IPS DF 6.9 (cell line): ENCODE data around the gene UHRF1.

Source experiments
- DNase-seq: peaks from one replicate; pipeline ENCODE4 v3.0.0-alpha.2; 2013; ENCODE audit warnings: low read depth, low spot score
- H3K27ac ChIP-seq: one replicate; pipeline ENCODE4 v1.5.1; 2013; ENCODE audit warnings: low read length, control low read depth
- H3K27me3 ChIP-seq: 2 replicates; pipeline ENCODE4 v1.6.1; 2013; ENCODE audit warnings: mild to moderate bottlenecking, low read length; ENCODE audit not compliant: control insufficient read depth, insufficient read depth
- H3K36me3 ChIP-seq: 2 replicates; pipeline ENCODE4 v1.6.1; 2013; ENCODE audit warnings: low read length; ENCODE audit not compliant: control insufficient read depth, insufficient read depth
- H3K4me1 ChIP-seq: 2 replicates; pipeline ENCODE4 v1.6.1; 2013; ENCODE audit warnings: low read length; ENCODE audit not compliant: control insufficient read depth, insufficient read depth
- H3K4me3 ChIP-seq: 2 replicates; pipeline ENCODE4 v1.5.1; 2013; ENCODE audit warnings: mild to moderate bottlenecking, low read length
- H3K9me3 ChIP-seq: 2 replicates; pipeline ENCODE4 v1.6.1; 2013; ENCODE audit warnings: low read length, inconsistent platforms; ENCODE audit not compliant: control insufficient read depth, insufficient read depth
- WGBS: extraction: QIAGEN DNeasy Blood & Tissue Kit; methylation state at CpG from one replicate; pipeline ENCODE4 v1.1.7; 2013; ENCODE audit warnings: mixed read lengths, missing lambda C conversion rate; ENCODE audit not compliant: insufficient read length, insufficient coverage; 5-methylcytosine and 5-hydroxymethylcytosine counted together

The UHRF1 gene

DNA sequence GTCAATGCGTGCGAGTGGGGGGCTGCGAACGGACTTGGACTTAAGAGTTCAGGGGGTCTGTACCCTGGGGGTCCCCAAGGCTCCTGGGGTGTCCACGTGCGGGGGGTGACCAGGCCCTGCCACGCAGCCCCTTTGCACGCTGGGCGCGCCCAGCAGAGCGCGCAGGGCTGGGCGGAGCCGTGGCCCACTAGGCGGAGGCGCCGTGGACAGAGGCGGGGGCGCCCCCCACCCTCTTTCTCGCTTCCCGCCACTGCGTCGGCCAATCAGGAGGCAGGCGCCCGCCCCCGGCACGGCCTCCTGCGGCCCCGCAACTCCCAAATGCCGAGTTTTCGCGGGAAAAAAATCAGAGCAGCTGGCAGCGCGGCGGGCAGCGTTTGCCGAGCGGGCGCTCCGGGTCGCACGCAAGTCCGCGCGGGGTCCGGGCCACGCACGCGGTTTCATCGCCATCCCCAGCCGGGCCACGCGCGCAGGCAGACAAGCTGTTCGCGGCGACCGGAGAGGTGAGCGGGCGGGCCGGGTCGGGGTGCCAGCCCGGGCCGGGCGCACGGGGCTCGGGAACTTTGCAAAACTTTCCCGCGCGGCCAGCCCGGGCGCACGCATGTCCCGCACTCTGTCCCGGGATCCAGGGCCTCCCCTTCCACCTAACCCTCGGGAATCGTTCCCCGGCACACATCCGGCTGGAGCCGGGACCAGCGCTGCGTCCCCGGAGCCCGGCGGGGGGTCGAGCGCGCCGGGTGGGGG, at the start of gene UHRF1:
TSS of gene UHRF1 (plus strand) at position 346 of the 741 bp plus-strand sequence. CDS start 1,385 bp downstream, outside the sequence.
- Histone ChIP-seq H3K36me3 (peaks cover 3% of the 10 kb centered on the region; the same call in 1 of the 2 replicates), H3K27ac (no peak within 1 kb of the TSS), H3K4me3 (peak within 1 kb of the TSS; percentile 100), H3K27me3 (no peaks in the 10 kb centered on the region), H3K9me3 (no peaks in the 10 kb centered on the region), H3K4me1 (no peaks in the 10 kb centered on the region)
- DNase-seq: no peak
- WGBS: no CpG with 5 or more reads among the region's 89 CpGs

DNA sequence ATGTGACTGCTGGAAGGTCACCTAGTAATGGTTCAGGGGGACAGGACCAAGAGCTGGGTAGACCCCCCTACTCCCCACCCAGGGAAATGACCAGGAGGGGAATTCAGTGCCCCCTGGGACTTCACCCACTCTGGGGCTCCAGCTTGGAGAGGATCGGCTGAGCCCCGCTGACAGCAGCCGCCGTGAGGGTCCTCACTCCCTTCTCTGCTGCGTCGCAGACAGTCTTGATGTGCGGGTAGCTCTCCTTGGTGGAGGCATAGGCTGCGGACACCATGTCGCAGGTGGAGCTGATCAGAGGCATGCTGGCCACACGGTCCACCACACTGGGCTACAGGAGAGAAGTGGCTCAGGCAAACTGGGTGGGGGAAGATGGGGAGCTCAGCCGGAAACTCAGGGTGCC, 49.6 kb upstream of the UHRF1 start:
- H3K27ac ChIP-seq: no peak overlapping the region
- no peaks in the 10 kb centered on the region; the same call in 1 of the 2 replicates for H3K4me1 ChIP-seq
- peaks cover 20% of the 10 kb centered on the region for H3K36me3 ChIP-seq
- WGBS: no CpG with 5 or more reads among the region's 11 CpGs
- H3K4me3 ChIP-seq: no peak overlapping the region
- no peak for DNase-seq
- no peaks in the 10 kb centered on the region for H3K9me3 ChIP-seq
- no peaks in the 10 kb centered on the region for H3K27me3 ChIP-seq

DNA sequence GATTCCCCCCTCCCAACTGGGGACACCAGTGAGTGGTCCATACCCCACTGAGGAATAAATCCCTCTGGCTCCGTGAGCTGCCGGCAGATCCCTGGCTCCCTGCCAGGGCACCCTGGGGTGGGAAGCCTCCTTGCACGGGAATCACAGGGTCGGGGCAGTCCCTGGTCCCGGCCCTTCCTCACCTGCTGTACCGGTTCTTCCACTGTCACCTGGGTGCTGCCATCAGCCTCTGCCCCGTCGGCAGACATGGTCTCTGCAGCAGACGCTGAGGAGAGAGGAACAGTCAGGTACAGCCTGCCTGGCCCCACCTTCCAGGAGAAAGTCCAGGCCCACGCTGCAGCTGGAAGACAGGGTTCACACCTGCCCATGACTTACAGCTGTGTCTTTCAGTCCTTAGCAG, 48.2 kb upstream of the UHRF1 start:
- no peak overlapping the region for H3K27ac ChIP-seq
- H3K4me3 ChIP-seq: no peak overlapping the region
- no peaks in the 10 kb centered on the region; the same call in 1 of the 2 replicates for H3K4me1 ChIP-seq
- no peak for DNase-seq
- WGBS: no CpG with 5 or more reads among the region's 10 CpGs
- peaks cover 17% of the 10 kb centered on the region for H3K36me3 ChIP-seq
- H3K9me3 ChIP-seq: no peaks in the 10 kb centered on the region
- H3K27me3 ChIP-seq: no peaks in the 10 kb centered on the region

DNA sequence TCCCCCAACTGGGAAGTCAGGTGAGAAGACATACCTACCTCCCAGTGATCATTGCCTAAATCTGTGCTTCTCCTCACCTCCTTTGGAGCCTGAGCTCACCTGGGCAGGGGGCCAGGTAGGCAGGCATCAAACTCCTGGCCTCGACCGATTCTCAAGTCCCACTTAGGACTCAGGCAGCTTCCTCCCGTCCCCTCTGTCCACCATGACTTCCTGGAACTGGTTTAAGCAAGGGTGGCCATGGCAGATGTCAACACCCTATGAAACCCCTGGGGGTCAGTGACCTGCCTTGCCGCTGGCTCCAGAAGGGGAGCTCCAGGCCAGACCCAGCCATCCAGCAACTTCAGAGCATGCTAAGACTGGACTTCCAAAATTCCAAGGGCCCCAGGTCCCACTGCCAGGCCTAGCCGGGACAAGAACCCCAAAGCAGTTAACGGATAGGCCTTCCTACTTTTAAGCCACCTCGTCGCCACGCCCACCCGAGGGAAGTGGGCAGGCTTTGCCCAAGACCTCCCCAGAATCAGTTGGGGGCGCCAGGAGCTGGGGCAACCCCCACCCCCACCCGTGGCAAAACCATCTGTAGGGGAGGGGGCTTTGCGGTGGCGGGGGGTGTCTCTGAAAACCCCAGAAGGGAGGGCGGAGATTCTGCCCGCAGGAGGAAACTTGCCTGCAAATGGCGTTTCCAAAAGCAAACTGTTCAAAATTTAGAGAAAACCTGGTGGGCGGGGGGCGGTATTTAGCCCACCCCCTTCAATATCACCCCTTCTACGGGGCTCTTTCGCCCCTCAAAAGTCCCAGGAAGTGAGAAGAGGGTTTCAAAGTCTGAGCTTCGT, 42.5 kb upstream of the UHRF1 start:
- WGBS: no CpG with 5 or more reads among the region's 22 CpGs
- H3K27me3 ChIP-seq: no peaks in the 10 kb centered on the region
- H3K4me1 ChIP-seq: no peaks in the 10 kb centered on the region
- H3K36me3 ChIP-seq: peaks cover 2% of the 10 kb centered on the region; the same call in 1 of the 2 replicates
- no peak for DNase-seq
- H3K9me3 ChIP-seq: no peaks in the 10 kb centered on the region
- H3K4me3 ChIP-seq: peak overlapping the region; percentile 64; the same call in 1 of the 2 replicates
- H3K27ac ChIP-seq: no peak overlapping the region

DNA sequence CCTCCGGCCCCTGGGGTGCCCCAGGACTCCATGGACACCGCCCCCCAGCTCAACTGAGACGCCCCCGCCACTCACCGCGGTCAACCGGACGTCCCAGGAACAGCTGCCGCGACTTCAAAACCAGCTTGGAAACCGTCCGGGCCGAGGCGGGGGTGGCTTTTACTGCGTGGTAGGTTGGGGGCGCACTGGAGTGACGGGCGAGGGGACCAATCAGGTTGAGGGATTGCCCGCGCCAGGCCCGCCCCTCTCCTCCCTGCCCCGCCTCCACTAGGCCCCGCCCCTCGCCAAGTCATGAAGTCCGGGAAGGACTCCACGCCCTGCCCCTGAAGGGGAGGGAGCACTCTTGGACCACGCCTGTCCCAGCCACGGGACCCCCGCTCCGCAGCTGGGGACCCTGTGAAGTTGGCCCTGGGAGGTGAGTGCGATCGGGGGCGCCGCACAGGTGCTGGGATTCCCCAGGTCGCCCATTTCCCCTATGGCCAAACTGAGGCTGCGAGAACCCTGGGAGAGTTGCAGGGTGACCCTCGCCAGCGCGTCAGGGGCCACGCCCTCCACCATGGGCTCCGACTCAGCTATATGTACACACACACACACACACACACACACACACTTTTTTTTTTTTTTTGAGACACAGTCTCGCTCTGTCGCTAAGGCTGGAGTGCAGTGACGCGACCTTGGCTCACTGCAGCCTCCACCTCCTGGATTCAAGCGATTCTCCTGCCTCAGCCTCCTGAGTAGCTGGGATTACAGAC, 41.6 kb upstream of the UHRF1 start, which contains the start of gene PLIN3:
TSS of gene PLIN3 (minus strand) at position 134 of the 752 bp plus-strand sequence. CDS start 6,273 bp downstream, outside the sequence.
- H3K36me3 ChIP-seq: no peaks in the 10 kb centered on the region
- H3K4me3 ChIP-seq: peak within 1 kb of the TSS; percentile 64; the same call in 1 of the 2 replicates
- DNase-seq: peak; percentile 73
- H3K27me3 ChIP-seq: no peaks in the 10 kb centered on the region
- no peaks in the 10 kb centered on the region for H3K4me1 ChIP-seq
- no peak within 1 kb of the TSS for H3K27ac ChIP-seq
- no CpG with 5 or more reads among the region's 46 CpGs for WGBS
- H3K9me3 ChIP-seq: no peaks in the 10 kb centered on the region

DNA sequence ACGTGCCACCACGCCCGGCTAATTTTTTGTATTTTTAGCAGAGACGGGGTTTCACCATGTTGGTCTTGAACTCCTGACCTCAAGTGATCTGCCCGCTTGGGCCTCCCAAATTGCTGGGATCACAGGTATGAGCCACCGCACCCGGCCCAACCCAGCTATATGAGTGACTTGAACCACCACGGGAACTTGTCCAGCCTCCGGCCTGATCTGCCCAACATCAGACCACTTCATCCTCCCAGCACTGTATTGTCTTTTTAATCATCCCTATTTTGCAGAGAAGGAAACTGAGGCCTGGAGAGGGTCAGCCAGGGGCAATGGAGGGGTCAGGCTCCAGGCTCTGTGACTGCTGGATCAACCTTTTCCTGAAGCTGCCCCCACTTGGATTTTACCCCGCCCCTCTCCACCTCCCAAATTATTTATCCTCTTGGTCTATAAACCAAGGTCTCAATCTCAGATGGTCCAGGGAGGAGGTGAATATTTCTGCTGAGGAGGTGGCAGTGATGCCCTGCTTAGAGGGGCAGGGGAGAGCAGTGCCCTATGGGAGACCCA, 40.9 kb upstream of the UHRF1 start:
- no CpG with 5 or more reads among the region's 10 CpGs for WGBS
- H3K27ac ChIP-seq: no peak overlapping the region
- H3K9me3 ChIP-seq: no peaks in the 10 kb centered on the region
- no peak for DNase-seq
- H3K4me3 ChIP-seq: no peak overlapping the region
- no peaks in the 10 kb centered on the region for H3K27me3 ChIP-seq
- no peaks in the 10 kb centered on the region for H3K4me1 ChIP-seq
- no peaks in the 10 kb centered on the region for H3K36me3 ChIP-seq

DNA sequence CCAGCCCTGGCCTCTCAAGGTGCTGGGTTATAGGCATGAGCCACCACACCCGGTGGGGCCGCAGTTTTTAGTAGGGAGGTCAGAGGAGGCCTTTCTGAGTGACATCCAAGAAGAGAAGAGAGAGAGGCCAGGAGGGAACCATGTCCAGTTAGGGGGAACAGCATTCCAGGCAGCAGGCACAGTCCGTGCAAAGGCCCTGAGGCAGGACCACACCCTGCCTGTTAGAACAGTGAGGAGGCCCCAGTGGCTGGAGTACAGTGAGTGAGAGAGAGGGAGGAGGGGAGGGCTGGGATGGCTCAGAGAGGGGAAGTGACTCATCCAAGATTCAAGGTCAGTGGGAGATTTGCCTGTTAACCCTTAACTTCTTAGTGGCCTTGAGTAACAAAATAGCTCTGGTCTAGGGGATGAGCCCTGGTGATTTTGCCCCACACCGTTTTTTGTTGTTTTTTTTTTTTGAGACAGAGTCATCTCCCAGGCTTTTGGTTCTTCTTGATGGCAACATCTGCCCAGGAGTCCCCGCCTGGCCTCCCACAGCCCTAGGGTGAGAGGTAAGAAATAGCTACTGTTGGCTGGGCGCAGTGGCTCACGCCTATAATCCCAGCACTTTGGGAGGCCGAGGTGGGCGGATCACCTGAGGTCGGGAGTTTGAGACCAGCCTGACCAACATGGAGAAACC, 39.1 kb upstream of the UHRF1 start:
- DNase-seq: no peak
- no peaks in the 10 kb centered on the region for H3K27me3 ChIP-seq
- WGBS: no CpG with 5 or more reads among the region's 10 CpGs
- no peaks in the 10 kb centered on the region for H3K36me3 ChIP-seq
- H3K9me3 ChIP-seq: no peaks in the 10 kb centered on the region
- H3K4me1 ChIP-seq: no peaks in the 10 kb centered on the region
- no peak overlapping the region for H3K4me3 ChIP-seq
- H3K27ac ChIP-seq: no peak overlapping the region

DNA sequence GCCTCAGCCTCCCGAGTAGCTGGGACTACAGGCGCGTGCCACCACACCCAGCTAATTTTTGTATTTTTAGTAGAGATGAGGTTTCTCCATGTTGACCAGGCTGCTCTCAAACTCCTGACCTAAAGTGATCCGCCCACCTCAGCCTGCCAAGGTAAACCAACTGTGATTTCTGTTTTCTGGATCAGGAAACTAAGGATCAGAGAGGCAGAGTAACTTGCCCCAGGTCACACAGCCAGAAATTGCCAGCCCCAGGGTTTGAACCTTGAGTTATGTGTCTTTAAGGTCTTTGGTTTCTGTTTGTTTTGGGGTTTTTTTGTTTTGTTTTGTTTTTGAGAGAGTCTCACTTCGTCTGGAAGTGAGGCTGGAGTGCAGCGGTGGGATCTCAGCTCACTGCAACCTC, 37.6 kb upstream of the UHRF1 start:
- Histone ChIP-seq H3K36me3 (no peaks in the 10 kb centered on the region), H3K4me3 (no peak overlapping the region), H3K27me3 (no peaks in the 10 kb centered on the region), H3K4me1 (no peaks in the 10 kb centered on the region), H3K9me3 (no peaks in the 10 kb centered on the region), H3K27ac (no peak overlapping the region)
- WGBS: no CpG with 5 or more reads among the region's 6 CpGs
- DNase-seq: no peak

DNA sequence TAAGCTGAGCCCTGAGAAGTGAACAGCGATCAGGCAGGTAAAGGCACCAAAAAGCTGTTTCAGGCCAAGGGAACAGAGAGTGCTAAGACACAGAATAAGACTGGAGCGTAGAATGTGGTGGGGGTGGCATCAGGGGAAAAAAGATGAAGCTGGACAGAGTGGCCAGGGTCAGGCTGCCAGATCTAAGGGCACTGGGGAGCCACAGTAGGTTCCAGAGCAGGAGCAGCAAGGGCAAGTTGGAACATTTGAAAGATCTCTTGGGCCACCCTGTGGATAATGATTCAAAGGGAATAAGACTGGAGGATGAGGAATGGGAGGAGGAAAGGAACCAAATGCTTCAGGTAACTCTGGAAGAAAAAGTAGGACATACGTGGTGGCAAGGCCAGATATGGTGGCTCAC, 35.4 kb upstream of the UHRF1 start:
- no CpG with 5 or more reads among the region's 3 CpGs for WGBS

More for the DNA sequence above, 35.4 kb upstream of the UHRF1 start:
- Histone ChIP-seq H3K9me3 (no peaks in the 10 kb centered on the region), H3K27me3 (no peaks in the 10 kb centered on the region), H3K36me3 (no peaks in the 10 kb centered on the region; the same call in 1 of the 2 replicates), H3K27ac (no peak overlapping the region), H3K4me3 (no peak overlapping the region), H3K4me1 (peaks cover 12% of the 10 kb centered on the region)
- DNase-seq: no peak
